OCI-LY1 (cell line): ENCODE results near the gene ASB16.

Source experiments
- EZH2 ChIP-seq: fragments of 200-600 bp; sonication (generic), shearing (Covaris generic); IDR thresholded peaks from 2 replicates; pipeline ENCODE4 v1.8.0; 2017; ENCODE audit warnings: borderline replicate concordance, mixed run types, mild to moderate bottlenecking, antibody characterized with exemption, low read length, moderate library complexity, mixed read lengths
- TF ChIP-seq, protein P1 (sequence below): fragments of 200-600 bp; sonication (generic), shearing (Covaris generic); IDR thresholded peaks from 2 replicates; pipeline ENCODE4 v1.5.1; 2017; ENCODE audit warnings: mild to moderate bottlenecking, antibody characterized with exemption, low read length, moderate library complexity, mixed read lengths

DNA sequence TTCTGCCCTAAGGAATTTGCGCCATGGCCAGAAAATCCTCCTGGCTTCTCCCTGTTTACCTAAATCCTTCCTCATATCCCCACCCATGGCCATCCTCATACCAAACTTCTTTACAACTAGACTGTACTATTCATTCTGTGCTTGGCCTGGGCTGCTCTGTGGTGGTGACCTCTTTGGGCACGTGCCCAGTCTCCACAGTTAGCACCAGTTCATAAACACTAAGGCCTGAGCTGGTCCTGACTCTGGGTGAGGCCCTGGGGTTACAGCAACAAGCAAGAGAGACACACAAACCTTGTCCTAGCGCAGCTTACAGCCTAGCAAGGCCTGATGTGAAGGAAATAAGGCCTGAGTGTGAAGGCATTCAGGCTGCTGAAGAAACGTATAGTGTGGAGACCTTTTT, 32.3 kb downstream of the ASB16 start:
- TF ChIP-seq, protein P1, sequence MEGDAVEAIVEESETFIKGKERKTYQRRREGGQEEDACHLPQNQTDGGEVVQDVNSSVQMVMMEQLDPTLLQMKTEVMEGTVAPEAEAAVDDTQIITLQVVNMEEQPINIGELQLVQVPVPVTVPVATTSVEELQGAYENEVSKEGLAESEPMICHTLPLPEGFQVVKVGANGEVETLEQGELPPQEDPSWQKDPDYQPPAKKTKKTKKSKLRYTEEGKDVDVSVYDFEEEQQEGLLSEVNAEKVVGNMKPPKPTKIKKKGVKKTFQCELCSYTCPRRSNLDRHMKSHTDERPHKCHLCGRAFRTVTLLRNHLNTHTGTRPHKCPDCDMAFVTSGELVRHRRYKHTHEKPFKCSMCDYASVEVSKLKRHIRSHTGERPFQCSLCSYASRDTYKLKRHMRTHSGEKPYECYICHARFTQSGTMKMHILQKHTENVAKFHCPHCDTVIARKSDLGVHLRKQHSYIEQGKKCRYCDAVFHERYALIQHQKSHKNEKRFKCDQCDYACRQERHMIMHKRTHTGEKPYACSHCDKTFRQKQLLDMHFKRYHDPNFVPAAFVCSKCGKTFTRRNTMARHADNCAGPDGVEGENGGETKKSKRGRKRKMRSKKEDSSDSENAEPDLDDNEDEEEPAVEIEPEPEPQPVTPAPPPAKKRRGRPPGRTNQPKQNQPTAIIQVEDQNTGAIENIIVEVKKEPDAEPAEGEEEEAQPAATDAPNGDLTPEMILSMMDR = no peak
- no peak for TF ChIP-seq EZH2
